ENCODE data around the gene POU2F3. TPM values are rescaled to one million over a fixed set of nuclear protein-coding genes. Genes with fewer than 3 reads are reported as not detected.

The POU2F3 gene
- not detected for total RNA-seq

DNA sequence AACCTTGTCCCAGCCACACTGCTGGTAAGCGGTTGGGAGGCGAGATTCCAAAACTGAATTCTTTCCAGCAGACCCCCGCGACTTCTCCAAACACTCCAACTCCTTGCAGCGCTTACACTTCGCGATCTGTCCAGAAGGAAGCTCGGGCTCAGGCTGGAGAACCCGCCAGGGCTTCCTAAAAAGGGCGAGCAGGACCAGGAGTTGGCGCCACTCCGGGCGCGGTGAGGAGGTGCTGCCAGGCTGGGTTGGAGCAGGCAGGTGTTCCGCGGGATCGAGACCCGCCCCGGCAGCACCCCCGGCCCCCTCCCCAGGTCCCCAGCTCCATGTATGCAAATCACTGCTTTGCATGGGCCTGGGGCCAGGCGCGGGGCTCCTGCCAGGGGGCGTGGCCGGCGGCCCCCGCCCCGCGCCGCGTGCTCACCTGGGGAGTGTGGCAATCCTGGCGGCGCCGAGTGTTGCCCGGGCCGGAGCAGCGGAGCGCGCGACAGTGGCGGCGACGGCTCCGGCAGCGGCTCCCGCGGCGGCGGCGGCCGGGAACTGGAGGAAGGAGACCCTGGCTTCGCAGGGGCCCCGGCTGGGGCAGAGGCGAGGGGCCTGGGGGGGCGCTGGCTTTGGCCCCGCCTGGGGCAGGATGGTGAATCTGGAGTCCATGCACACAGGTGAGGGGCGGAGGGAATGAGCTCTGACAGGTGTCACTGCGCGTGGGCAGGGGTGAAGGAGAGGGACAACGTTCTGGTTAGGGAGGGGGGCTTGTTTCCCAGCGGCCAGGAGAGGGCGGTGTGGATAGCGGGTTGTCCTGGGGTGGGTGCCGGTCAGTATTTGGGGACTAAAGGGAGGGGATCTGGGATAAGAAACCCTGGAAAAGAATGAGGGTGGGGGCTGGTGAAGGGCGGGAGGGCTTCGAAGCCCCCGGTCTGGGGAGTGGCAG is at the start of gene POU2F3:
Gene POU2F3 (plus strand): TSS at position 428 of the 928 bp plus-strand sequence. CDS start 204 bp downstream, at position 632.
- TF ChIP-seq, protein P1, sequence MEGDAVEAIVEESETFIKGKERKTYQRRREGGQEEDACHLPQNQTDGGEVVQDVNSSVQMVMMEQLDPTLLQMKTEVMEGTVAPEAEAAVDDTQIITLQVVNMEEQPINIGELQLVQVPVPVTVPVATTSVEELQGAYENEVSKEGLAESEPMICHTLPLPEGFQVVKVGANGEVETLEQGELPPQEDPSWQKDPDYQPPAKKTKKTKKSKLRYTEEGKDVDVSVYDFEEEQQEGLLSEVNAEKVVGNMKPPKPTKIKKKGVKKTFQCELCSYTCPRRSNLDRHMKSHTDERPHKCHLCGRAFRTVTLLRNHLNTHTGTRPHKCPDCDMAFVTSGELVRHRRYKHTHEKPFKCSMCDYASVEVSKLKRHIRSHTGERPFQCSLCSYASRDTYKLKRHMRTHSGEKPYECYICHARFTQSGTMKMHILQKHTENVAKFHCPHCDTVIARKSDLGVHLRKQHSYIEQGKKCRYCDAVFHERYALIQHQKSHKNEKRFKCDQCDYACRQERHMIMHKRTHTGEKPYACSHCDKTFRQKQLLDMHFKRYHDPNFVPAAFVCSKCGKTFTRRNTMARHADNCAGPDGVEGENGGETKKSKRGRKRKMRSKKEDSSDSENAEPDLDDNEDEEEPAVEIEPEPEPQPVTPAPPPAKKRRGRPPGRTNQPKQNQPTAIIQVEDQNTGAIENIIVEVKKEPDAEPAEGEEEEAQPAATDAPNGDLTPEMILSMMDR (IDR thresholded peaks at IDR 0.05; ENCODE audit: low read depth), result no peak

DNA sequence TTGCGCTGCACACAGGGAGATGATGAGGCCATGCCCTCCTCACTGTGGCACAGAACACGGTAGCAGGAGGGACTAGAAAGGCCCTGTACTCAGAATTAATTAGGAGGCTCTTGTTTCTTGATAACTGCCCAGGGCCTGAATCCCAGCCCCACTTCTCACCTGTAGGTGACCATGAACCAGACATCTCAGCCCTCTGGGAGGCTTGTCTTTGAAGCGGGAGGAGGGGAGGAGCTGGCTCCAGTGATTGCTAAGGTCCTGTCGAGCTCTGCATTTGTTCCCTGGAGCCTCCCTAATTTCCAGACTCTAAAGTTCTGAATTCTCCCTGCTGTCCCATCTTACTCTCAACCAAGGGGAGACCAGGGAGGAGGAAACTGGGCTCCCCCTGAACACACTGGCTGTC is 48.9 kb upstream of the POU2F3 start:
- TF ChIP-seq, protein P1 (IDR thresholded peaks at IDR 0.05; ENCODE audit: low read depth), result no peak

DNA sequence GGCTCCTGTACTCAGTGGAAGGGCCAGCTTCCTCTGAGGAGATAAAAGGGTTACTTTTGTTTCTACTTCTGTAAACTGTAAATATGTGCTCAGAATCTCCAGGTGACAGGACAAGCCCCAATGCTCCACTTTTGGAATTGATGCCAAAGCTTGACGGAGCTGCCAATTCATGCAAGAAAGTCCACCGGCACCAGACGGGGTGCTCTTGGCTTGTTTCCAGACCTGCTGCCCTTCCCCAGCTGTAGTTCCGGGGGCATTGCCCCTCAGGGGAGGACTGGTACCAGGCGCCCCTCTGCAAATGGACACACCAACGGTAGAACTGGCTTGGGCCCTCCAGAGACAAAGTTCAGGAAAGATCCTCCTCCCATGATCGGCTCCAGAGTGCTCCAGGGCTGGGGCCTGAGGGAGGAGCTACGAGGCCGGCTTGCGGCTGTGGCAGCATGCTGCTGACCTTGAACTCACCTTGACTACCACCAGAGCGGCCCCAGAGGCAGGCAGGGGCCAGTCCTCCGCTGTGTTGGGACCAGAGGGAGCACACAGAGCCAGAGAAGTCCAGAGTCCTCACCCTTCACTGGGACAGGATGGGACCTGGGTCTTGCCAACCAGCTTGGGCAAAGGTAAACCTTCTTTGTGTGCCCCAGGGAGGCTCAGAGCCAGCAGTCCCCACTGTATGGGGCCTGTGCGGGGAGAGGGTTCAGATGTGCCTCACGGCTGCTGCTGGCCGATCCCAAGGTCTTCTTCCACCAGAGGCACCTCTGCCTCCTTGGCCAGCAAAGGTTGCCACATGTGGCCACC is 46.9 kb upstream of the POU2F3 start:
- TF ChIP-seq, protein P1 (IDR thresholded peaks at IDR 0.05; ENCODE audit: low read depth), result no peak

DNA sequence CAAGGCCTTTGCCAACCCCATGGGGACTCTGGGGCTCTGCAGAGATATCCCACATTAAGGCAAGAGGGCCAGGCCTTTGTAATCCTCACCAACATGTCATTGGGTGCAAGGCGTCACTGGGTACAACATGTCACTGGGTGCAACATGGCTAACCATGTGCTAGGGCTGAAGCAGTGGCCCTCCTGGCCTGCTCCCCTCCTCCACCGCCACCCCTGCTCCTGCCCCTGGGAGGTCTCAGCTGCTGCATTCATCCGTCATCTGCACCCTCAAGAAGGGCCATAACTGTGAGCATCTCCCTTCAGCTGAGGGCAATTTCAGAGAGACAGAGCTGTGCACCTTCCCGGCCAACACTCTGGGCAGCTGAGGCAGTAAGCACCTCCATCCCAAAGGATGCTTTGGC is 45.8 kb upstream of the POU2F3 start:
- TF ChIP-seq, protein P1 (IDR thresholded peaks at IDR 0.05; ENCODE audit: low read depth), result no peak

DNA sequence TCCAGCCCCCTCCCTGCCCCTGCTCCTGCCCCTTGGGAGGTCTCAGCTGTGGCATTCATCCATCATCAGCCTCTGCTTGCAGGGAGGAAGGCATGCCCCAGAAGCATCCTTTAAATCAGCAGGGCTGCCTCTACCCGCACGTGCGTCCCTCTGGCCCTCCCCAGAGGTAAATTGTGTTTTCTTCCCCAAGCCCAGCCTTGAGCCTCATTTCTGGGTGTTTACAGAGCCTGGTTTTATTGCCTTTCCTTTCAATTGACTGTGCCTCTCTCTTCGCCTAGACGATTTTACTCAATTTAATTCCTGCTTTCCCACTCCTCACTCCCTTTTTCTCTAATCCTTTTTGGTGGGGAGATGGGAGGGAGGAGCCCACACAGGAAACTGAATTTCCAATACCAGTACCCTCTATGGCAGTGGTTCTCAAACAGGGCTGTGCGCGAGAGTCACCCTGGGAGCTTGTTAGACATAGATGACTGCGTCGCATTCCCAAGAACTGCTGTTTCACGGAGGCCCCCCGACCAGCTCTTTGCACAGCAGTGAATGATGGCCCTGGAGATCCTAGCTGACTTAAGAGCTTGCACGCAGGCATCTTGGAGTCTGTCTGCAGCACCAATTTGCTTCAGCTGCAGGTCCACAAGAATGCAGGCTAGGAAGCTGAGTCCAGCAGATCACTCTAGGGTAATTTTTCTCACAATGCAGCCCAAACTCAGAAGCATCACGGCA is 44.2 kb upstream of the POU2F3 start:
- TF ChIP-seq, protein P1 (IDR thresholded peaks at IDR 0.05; ENCODE audit: low read depth), result no peak

DNA sequence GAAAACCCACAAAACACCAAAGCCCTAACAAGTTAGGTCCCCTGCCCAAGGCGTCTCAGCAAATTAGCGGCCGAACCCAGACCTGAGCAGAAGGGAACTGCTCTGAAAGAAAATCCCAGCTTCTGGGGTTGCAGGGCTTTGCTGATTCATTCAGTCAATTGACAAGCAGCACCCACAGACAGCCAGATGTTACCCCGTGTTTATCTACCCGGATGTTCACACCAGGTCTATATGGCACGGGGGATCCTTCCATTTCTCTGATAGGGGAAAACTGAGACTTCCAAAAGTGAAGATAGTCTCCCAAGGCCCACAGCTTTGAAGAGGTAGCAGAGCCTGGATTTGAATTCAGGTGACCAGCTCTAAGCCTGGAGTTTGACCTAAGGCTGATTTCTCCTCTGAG is 43.1 kb upstream of the POU2F3 start:
- TF ChIP-seq, protein P1 (IDR thresholded peaks at IDR 0.05; ENCODE audit: low read depth), result no peak
